ENCODE measurements around the gene PLPP6.

The PLPP6 gene

GRCh38 chr9:4700932-4701331, 38.8 kb downstream of the PLPP6 start:
- no peak for DNase-seq

DNA sequence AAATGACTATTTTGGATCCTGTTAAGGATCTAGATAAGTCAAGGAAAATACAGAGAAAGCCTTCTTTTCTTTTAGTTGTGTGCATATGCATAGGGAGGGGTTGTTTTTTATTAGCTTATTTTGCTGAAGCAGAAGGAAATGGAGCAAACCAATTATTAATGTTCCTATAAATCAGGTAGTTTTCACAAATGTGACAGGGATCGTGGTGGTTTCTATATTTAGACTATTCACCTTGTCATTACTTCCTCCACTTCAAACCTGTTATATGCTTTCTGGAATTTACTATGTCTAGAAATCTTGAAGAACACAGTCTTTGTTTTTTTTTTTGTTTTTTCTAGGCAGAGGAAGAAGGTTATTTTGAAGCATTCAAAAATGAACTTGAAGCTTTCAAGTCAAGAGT, 39.4 kb downstream of the PLPP6 start:
- no peak for DNase-seq

GRCh38 chr9:4704129-4704528, 42.0 kb downstream of the PLPP6 start:
- DNase-seq: no peak

- no peak for DNase-seq
Measured at GRCh38 chr9:4706021-4706420, 43.9 kb downstream of the PLPP6 start.

- peak; percentile 66 to 70 for DNase-seq
Measured at GRCh38 chr9:4706971-4707622, 45.0 kb downstream of the PLPP6 start.

- no peak for DNase-seq
Measured at GRCh38 chr9:4709380-4709779, 47.3 kb downstream of the PLPP6 start.

- DNase-seq: no peak
Measured at GRCh38 chr9:4713849-4714248, 51.8 kb downstream of the PLPP6 start.

- DNase-seq: no peak
Measured at GRCh38 chr9:4714266-4715016, 52.3 kb downstream of the PLPP6 start.

All from AML-193 (cell line).